HS-5 (cell line): ENCODE measurements around the gene CLCNKB.

ENCODE experiments used
- DNase-seq: peaks from one replicate; pipeline ENCODE4 v3.0.0-alpha.2; 2012; ENCODE audit warnings: low read depth

Gene CLCNKB

GRCh38 chr1:16095447-16095846, 51.9 kb downstream of the CLCNKB start:
- DNase-seq: no peak

- DNase-seq: no peak
Observed at GRCh38 chr1:16099412-16099811, 55.8 kb downstream of the CLCNKB start.

- no peak for DNase-seq
Observed at GRCh38 chr1:16101623-16102022, 58.0 kb downstream of the CLCNKB start.
